Measurements from ENCODE around the gene GGTLC2.
A peak's percentile ranks its signal among the peaks of the same experiment; 100 is the strongest.

The GGTLC2 gene

DNA sequence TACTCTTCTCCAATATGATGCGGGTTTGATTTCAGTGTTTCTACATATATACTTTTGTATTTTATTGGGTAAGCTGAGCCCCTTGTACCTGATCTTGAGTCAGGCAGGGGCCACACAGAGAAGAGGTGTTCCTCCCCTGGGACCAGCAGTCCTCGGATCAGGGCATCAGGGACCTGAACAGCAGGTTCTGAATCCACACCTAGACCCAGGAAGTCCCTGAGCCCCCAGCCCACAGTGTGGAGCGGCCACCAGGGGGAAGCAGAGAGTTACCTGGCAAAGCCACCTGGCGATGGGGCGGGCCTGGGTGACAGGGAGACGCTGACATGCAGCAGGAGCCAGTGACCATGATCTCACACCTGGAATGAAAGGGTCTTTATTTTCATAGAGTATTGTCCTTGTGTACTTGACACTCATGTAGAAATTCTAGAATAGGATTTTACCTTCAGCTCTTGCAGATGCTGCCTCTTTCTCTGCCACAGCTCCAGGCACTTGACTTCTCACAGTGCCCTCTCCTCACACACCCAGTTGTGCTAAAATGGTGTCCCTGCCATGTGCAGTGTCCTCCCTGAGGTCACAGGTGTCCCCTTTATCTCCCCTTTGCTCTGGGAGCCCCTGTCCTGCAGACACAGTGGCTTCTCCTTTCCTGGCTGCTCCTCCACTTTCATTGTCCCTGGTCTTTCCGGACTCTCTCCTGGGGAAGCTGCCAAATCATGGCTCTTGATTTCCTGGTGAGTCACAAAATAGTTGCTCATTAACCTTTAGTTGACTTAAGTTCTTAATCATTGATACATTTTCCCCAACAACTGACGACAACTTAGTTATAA lies 48.5 kb downstream of the GGTLC2 start:
- peak; percentile 63 for DNase-seq

DNA sequence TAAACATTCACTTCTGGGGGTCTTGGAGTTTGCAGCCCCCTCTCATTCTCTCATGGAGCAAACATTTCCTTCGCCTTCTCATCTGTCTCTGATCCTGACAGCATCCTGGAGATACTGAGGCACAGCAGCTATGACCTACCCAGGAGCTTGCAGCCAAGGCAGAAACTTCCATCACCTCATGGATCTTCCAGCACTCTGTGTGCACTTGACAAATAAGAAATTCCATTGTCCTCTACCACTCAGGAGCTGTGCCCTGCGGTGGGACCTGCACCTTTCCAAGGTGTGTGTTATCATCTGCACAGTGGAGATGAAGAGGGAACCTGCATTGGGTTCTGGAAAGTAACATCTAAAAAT lies 49.1 kb downstream of the GGTLC2 start:
- DNase-seq: no peak

DNA sequence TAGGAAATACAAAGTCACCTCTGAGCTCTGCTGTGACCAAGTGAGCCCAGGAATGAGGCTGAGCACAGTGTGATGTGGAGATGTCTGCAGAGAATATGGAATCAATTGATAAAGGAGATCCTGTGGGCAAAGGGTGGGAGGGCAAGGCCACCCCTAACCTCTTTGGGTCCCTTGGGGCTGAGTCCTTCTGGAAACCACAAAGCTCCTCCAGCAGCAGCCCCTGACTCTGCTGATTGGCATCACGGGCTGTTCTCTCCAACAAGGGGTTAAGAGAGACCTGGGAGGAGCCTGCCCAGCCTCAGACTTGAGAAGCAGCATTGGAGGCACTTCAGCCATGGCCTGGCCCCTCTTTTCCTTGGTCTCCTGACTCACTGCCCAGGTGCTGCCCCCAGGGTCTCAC lies 49.7 kb downstream of the GGTLC2 start:
- DNase-seq: no peak

DNA sequence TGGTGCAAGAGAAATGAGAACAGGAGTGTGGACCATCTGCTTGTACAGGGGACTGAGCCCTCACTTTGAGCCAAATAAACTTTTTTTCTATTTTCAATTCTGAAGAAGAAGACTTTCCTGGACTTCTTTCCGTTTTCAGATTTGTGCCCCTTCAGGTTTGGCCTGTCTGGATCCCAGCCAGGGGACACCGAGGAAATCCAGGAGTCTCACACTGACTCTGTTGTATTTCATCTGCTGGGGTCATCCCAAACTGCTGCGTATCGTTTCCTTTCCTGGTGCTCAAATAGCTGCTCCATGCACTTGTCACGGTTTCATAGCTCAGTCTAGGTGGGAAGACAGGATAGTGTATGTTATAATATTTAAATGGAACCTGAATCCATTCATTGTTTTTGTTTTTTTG lies 51.7 kb downstream of the GGTLC2 start:
- DNase-seq: no peak
